GM21619 (cell line): Measurements from ENCODE around the gene OGFR.

Experiments
- ATAC-seq: cut with Tn5 transposase; IDR thresholded peaks from one replicate; pipeline ENCODE4 v1.9.1; 2021; ENCODE audit not compliant: unreplicated experiment

The OGFR gene

DNA sequence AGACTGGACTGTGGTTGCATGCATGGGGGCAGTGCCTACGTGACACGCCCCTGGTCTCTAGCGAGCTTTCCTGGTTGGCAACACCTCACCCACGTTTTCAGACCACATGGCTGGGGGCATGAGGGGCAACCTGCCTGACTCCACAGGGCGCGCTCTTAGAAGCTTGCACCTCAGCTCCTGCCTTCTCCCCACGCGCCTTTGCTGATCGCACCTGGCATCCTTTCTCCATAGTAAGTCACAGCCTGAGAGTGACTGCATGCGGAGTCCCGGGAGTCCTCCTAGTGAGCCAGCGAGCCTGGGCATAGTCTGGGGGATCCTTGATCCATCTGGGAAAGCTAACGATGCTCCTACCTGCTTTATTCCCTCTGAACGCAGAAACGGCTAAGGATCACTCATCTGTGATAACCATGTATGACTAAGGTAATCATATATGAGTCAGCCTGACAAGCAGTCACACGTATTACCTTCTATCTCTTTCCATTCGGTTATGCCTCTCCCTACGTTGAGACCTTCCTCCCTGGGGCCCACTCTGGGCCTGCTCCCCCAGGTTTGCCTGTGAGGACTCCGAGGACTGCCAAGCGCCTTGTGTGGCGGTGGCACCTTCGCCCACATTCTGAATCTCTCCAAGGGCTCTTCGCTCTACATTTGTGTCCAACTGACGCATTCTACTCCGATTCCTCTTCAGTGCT, 52.4 kb downstream of the OGFR start:
- no peak for ATAC-seq

DNA sequence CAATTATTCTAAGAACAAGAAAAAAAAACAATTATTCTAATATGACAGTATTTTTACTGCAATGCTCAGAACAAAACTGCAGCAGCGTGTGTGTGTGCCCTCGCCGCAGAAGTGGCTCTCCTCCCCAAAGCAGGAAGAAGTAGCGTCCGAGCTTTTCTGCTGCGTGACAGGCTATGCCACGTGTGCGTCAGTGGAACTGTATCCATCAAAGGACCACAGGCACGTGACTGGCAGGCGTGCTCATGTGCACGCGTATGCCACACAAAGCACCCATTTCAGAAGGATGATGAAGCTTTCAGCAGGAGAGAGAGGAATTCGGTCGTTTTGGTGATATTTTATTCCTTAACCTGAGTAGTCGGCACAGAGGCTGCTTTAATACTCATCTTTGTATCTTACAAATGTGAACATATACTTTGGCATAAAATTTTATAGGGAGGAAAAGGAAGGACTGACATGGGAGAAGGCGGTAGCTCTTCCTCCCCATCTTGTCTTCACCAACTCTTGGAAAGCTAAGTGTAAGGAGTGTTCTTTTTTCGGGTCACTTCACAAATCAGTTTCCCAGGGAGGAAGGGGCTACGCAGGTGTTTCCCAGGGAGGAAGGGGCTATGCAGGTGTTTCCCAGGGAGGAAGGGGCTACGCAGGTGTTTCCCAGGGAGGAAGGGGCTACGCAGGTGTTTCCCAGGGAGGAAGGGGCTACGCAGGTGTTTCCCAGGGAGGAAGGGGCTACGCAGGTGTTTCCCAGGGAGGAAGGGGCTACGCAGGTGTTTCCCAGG, 53.6 kb downstream of the OGFR start:
- ATAC-seq = no peak

DNA sequence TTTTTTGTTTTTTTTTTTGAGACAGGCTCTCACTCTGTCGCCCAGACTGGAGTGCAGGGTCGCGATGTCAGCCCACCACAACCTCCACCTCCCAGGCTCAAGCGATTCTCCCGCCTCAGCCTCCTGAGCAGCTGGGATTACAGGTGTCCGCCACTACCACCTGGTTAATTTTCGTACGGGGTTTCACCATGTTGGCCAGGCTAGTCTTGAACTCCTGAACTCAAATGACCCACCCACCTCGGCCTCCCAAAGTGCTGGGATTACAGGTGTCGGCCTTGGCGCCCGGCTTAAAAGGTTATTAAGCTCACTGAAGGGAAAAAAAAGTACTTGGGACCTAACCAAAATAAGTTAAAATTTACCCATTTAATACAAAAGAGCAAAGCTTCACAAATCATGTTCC, 55.1 kb downstream of the OGFR start:
- ATAC-seq = no peak

DNA sequence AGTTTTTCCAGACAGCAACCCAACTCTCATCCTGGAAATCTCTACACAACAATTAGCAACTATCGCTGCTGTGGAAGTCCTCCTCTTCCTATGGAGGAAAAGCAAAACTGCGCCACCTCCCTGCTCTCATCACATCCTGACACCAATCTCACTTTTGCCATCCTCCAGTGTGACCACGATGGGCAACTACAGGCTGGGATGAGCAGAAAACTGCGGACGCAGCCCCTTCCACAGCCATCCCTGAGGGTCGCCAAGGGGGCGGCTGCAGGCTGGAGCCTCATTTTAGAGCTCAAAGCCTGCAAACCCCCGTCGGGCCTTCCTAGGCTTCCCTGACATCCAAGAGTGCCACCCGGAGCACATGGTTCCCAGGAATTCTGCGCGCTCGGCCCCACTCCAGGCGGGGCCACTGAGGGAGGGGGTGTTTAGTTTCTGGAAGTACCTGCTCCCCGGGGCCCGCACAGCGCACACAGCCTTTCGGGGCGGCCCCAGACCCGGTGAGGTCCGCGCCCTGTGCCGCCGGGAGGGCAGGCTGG, 55.8 kb downstream of the OGFR start:
- no peak for ATAC-seq

DNA sequence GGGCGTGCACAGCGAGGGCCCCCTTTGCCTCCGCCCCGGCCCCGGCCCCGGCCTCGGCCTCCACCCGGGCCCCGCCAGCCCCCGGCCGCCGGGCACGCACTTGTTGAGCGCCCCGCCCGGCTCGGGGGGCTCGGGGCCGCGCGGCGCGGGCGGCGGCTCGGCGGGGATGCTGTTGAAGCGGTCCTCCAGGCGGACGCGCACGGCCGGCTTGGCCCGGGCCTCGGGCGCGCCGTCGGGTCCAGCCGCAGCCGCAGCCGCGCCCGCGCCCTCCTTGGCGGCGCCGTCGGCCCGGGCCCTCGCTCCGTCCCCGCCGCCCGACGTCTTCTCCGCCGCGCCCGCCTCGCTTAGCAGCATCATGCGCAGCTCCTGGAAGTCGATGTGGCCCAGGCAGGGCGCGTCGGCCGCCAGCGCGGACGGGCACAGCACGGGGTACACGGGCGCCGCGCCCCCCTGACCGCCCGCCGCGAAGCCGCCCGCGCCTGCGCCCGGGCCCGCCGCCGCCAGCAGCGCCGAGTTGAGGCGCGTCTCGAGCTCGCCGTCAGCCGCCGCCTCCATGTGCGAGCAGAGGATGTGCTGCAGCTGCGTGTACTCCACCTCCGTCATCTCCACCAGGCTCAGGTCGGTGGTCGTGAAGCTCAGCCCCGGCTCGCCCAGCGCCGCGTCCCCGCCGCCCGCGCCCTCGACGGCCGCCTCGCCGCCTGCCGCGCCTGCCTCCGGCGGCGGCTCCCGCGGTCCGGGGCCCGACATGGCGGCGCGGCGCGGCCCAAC, 56.5 kb downstream of the OGFR start:
- ATAC-seq = peak; percentile 39

DNA sequence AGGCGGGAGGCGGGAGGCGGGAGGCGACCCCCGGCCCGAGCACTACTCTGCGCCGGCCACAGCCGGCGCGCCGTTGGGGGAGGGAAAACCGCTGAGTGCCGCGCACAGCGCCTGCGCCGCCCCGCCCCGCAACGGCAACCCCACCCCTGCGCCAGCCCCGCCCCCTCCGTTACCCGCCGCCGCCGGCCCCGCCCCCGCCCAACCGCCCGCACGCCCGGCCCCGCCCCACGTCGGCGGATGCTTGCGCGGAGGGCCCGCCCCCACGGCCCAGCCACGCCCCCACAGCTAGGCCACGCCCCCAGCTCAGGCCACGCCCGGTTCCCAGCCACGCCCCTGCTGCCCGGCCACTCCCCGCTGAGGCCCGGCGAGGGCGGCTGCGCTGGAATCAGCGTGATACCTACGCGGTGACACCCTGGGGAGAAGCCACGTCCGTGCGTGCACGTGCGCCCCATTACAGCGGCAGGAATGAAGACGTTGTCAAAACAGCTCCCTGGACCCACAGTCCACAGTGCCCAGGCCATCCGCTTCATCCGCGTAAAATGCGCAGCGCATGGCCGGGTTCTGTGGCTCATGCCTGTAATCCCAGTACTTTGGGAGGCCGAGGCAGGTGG, 57.2 kb downstream of the OGFR start, which contains the start of gene TCFL5:
Gene TCFL5, minus strand, starts transcription at position 97 of the 611 bp plus-strand sequence. CDS start 152 bp downstream, outside the sequence.
- peak; percentile 56 for ATAC-seq
